Measurements from ENCODE around the gene ZFAND6. TPM values are rescaled to one million over a fixed set of nuclear protein-coding genes. Genes with fewer than 3 reads are reported as not detected.

Gene ZFAND6
- total RNA-seq, 3 donors from 2014 or later, result 141 to 193 (median 159) TPM

DNA sequence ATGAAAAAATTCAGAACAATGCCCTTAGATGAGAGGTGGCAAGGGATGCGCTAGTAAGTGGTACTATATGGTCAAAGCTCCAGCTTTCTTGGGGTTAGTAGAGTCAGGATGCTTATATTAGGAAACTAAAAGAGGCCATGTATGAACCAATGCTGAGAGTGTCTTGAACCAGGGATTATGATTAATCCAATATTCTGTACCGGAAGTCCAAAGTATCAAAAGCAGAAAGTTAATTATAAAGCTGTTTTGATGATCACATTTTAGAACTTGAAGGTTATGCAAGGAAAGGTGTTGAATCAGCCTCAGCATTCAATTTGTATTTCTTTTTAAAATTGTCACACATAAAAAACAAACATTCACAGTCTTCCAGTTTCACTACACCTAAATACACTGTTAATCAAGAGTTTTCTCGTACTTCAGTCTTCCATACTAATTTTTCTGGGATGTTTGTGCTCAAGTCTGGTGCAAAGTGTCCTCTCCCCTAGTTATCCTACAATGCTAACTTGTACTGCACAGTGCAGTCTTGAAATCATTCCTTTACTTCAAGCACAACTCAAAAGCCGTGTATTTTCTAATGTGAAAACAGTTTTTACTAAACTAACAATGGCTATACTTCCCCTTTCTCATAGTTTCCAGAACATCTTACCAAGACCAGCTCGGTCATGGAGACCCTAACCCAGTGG, 82.6 kb downstream of the ZFAND6 start:
- no peaks in the 10 kb centered on the region for H3K27me3 ChIP-seq
- H3K4me3 ChIP-seq, result no peak overlapping the region
- no peaks in the 10 kb centered on the region for H3K36me3 ChIP-seq
- intact Hi-C loops (cut with DNase I; ENCODE audit: low total_unique reads), result no loop called here
- H3K27ac ChIP-seq, result no peak overlapping the region
- no peak for TF ChIP-seq POLR2A (IDR thresholded peaks at IDR 0.05)
- TF ChIP-seq, protein P1, sequence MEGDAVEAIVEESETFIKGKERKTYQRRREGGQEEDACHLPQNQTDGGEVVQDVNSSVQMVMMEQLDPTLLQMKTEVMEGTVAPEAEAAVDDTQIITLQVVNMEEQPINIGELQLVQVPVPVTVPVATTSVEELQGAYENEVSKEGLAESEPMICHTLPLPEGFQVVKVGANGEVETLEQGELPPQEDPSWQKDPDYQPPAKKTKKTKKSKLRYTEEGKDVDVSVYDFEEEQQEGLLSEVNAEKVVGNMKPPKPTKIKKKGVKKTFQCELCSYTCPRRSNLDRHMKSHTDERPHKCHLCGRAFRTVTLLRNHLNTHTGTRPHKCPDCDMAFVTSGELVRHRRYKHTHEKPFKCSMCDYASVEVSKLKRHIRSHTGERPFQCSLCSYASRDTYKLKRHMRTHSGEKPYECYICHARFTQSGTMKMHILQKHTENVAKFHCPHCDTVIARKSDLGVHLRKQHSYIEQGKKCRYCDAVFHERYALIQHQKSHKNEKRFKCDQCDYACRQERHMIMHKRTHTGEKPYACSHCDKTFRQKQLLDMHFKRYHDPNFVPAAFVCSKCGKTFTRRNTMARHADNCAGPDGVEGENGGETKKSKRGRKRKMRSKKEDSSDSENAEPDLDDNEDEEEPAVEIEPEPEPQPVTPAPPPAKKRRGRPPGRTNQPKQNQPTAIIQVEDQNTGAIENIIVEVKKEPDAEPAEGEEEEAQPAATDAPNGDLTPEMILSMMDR (IDR thresholded peaks at IDR 0.05), result no peak
- TF ChIP-seq POLR2AphosphoS5 (IDR thresholded peaks at IDR 0.05), result no peak
- H3K9me3 ChIP-seq, result no peaks in the 10 kb centered on the region
- DNase-seq (ENCODE audit: low spot score in 2 of 2), result no peak
- H3K4me1 ChIP-seq, result no peaks in the 10 kb centered on the region

DNA sequence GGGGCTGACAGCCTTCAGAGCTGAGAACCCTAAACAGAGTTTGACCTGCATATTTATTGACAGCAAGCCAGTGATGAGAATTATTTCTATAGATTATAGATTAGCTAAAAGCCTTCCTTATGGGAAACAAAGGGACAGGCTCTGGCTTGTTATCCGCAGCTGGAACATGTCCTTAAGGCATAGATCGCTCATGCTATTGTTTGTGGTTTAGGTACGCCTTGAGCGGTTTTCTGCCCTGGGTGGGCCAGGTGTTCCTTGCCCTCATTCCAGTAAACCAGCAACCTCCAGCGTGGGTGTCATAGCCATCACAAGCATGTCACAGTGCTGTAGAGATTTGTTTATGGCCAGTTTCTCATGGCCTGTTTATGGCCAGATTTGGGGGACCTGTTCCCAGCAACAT, 83.2 kb downstream of the ZFAND6 start:
- Histone ChIP-seq H3K27me3 (no peaks in the 10 kb centered on the region), H3K4me1 (no peaks in the 10 kb centered on the region), H3K9me3 (no peaks in the 10 kb centered on the region), H3K27ac (no peak overlapping the region), H3K36me3 (no peaks in the 10 kb centered on the region), H3K4me3 (no peak overlapping the region)
- TF ChIP-seq POLR2A (IDR thresholded peaks at IDR 0.05) (no peak), POLR2AphosphoS5 (IDR thresholded peaks at IDR 0.05) (no peak)
- TF ChIP-seq, protein P1 (IDR thresholded peaks at IDR 0.05), result no peak
- DNase-seq (ENCODE audit: low spot score in 2 of 2), result no peak
- intact Hi-C loops (cut with DNase I; ENCODE audit: low total_unique reads), result no loop called here

DNA sequence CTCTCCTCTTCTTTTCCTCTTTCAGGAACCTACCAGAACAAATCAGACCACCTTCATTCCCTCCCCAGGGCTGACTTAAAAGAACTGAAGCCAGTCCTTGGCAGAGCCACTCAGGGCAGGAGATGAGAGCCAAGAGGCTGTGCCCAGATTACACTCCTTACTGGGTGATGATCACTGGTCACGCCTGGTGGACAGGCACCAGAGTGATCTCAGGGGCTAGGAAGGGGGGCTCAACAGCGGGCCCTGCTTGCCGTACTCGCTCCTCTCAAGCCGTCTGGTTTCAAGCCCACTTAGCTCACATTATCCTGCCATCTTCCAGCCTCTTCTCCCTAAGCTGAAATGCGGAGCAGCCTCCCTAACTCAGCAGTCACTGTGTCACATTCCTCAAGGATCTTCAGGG, 91.7 kb downstream of the ZFAND6 start:
- Histone ChIP-seq H3K36me3 (no peaks in the 10 kb centered on the region), H3K4me1 (peaks cover 0 to 9% of the 10 kb centered on the region in 2 donors), H3K9me3 (no peaks in the 10 kb centered on the region), H3K4me3 (no peak overlapping the region), H3K27me3 (no peaks in the 10 kb centered on the region), H3K27ac (no peak overlapping the region)
- TF ChIP-seq POLR2AphosphoS5 (IDR thresholded peaks at IDR 0.05) (no peak), POLR2A (IDR thresholded peaks at IDR 0.05) (no peak)
- TF ChIP-seq, protein P1 (IDR thresholded peaks at IDR 0.05), result no peak
- intact Hi-C loops (cut with DNase I; ENCODE audit: low total_unique reads), result no loop called here
- no peak for DNase-seq (ENCODE audit: low spot score in 2 of 2)

DNA sequence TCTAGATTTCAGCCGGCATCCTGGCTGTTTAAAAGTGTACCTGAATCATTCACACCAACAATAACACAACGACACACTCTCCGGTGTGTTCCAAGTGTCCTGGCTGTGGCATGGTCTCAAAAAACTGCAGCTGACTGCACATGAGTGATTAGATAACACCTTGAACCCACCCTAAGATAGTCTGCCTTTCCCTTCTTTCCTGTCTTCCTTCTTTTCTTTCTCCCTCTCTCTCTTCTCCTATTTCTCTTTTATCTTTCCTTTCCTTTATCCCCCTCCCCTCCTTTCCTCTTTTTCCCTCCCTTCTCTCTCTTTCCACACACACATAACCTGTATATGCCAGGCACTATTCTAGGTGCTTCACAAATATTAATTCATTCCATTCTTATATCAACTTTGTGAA, 92.1 kb downstream of the ZFAND6 start:
- no peak for DNase-seq (ENCODE audit: low spot score in 2 of 2)
- H3K4me3 ChIP-seq, result peak overlapping the region in 2 of 3 donors; percentile 60 to 90
- intact Hi-C loops (cut with DNase I; ENCODE audit: low total_unique reads), result no loop called here
- no peaks in the 10 kb centered on the region for H3K27me3 ChIP-seq
- no peaks in the 10 kb centered on the region for H3K36me3 ChIP-seq
- no peaks in the 10 kb centered on the region for H3K9me3 ChIP-seq
- H3K4me1 ChIP-seq, result peaks cover 0 to 9% of the 10 kb centered on the region in 2 donors
- peak overlapping the region in 1 of 2 donors; percentile 71 for H3K27ac ChIP-seq
- TF ChIP-seq POLR2A (IDR thresholded peaks at IDR 0.05) (no peak), POLR2AphosphoS5 (IDR thresholded peaks at IDR 0.05) (no peak)
- TF ChIP-seq, protein P1 (IDR thresholded peaks at IDR 0.05), result no peak

GRCh38 chr15:80152180-80152895, 92.9 kb downstream of the ZFAND6 start:
- H3K27ac ChIP-seq, result peak overlapping the region; percentile 85 to 93
- no peaks in the 10 kb centered on the region for H3K36me3 ChIP-seq
- H3K4me1 ChIP-seq, result peaks cover 0 to 9% of the 10 kb centered on the region in 2 donors
- intact Hi-C loops (cut with DNase I; ENCODE audit: low total_unique reads), result no loop called here
- peak overlapping the region; percentile 60 to 90 (median 64) for H3K4me3 ChIP-seq
- no peak for TF ChIP-seq POLR2A (IDR thresholded peaks at IDR 0.05)
- TF ChIP-seq POLR2AphosphoS5 (IDR thresholded peaks at IDR 0.05), result peak in 1 of 3 donors; percentile 12
- TF ChIP-seq, protein P1 (IDR thresholded peaks at IDR 0.05), result no peak
- DNase-seq (ENCODE audit: low spot score in 2 of 2), result peak; percentile 94 to 96
- no peaks in the 10 kb centered on the region for H3K9me3 ChIP-seq
- no peaks in the 10 kb centered on the region for H3K27me3 ChIP-seq

Data from breast epithelium (tissue), 4 donors.